ENCODE data around the gene RPS6KA4. TPM values are rescaled to one million over a fixed set of nuclear protein-coding genes. Genes with fewer than 3 reads are reported as not detected.

RPS6KA4 gene
- total RNA-seq, 1 donor = 39.4 TPM

- no peak overlapping the region for H3K4me2 ChIP-seq (ENCODE audit: insufficient read depth, low read length)
- no peaks in the 10 kb centered on the region for H3K79me2 ChIP-seq (ENCODE audit: insufficient read depth, low read length)
- no peaks in the 10 kb centered on the region for H3K9me3 ChIP-seq (ENCODE audit: low read depth, low read length)
- no peak overlapping the region for H2AFZ ChIP-seq (ENCODE audit: low read length)
- H3K27me3 ChIP-seq (ENCODE audit: insufficient read depth, low read length) = no peaks in the 10 kb centered on the region
- H3K4me3 ChIP-seq (ENCODE audit: insufficient read depth, low read length) = no peak overlapping the region
- no peaks in the 10 kb centered on the region for H4K20me1 ChIP-seq (ENCODE audit: insufficient read depth, low read length)
- peaks cover 11% of the 10 kb centered on the region for H3K36me3 ChIP-seq (ENCODE audit: insufficient read depth, low read length)
- no peak overlapping the region for H3K27ac ChIP-seq (ENCODE audit: low read depth, low read length)
- DNase-seq (ENCODE audit: insufficient read length, low spot score, missing footprints) = peak; percentile 87
- TF ChIP-seq, protein P1, sequence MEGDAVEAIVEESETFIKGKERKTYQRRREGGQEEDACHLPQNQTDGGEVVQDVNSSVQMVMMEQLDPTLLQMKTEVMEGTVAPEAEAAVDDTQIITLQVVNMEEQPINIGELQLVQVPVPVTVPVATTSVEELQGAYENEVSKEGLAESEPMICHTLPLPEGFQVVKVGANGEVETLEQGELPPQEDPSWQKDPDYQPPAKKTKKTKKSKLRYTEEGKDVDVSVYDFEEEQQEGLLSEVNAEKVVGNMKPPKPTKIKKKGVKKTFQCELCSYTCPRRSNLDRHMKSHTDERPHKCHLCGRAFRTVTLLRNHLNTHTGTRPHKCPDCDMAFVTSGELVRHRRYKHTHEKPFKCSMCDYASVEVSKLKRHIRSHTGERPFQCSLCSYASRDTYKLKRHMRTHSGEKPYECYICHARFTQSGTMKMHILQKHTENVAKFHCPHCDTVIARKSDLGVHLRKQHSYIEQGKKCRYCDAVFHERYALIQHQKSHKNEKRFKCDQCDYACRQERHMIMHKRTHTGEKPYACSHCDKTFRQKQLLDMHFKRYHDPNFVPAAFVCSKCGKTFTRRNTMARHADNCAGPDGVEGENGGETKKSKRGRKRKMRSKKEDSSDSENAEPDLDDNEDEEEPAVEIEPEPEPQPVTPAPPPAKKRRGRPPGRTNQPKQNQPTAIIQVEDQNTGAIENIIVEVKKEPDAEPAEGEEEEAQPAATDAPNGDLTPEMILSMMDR (IDR thresholded peaks at IDR 0.05; ENCODE audit: extremely low read depth, low read depth, low read length) = no peak
- H3K4me1 ChIP-seq (ENCODE audit: insufficient read depth, low read length) = no peaks in the 10 kb centered on the region
Measured at GRCh38 chr11:64372802-64373597, 14.0 kb downstream of the RPS6KA4 start.

GRCh38 chr11:64373598-64373974 is 14.6 kb downstream of the RPS6KA4 start:
- Histone ChIP-seq H3K9me3 (ENCODE audit: low read depth, low read length) (no peaks in the 10 kb centered on the region), H3K4me3 (ENCODE audit: insufficient read depth, low read length) (no peak overlapping the region), H3K27me3 (ENCODE audit: insufficient read depth, low read length) (no peaks in the 10 kb centered on the region), H3K4me2 (ENCODE audit: insufficient read depth, low read length) (no peak overlapping the region), H3K79me2 (ENCODE audit: insufficient read depth, low read length) (no peaks in the 10 kb centered on the region), H3K4me1 (ENCODE audit: insufficient read depth, low read length) (peaks cover 5% of the 10 kb centered on the region), H3K27ac (ENCODE audit: low read depth, low read length) (no peak overlapping the region), H4K20me1 (ENCODE audit: insufficient read depth, low read length) (no peaks in the 10 kb centered on the region), H3K36me3 (ENCODE audit: insufficient read depth, low read length) (peaks cover 8% of the 10 kb centered on the region), H2AFZ (ENCODE audit: low read length) (no peak overlapping the region)
- DNase-seq (ENCODE audit: insufficient read length, low spot score, missing footprints) = peak; percentile 73
- TF ChIP-seq, protein P1 (IDR thresholded peaks at IDR 0.05; ENCODE audit: extremely low read depth, low read depth, low read length) = no peak

DNA sequence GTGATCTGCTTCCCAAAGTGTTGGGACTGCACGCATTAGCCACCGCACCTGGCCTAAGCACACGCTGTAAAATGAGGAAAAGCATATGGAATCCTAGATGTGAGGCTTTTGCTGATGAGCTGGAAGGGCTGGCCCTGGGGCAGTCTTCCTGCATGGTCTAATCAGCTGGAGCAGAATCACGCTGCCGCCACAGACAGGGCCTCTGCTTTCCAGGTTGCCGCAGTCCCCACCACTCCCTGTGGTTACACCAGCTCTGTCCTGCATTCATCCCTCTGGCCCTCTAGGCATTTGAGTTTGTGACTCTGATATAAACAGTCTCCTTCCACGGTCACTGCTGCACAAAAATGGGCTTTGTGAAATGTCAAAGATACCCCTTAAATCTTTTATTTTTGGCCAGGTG is 17.1 kb downstream of the RPS6KA4 start:
- H3K27ac ChIP-seq (ENCODE audit: low read depth, low read length) = no peak overlapping the region
- H4K20me1 ChIP-seq (ENCODE audit: insufficient read depth, low read length) = no peaks in the 10 kb centered on the region
- no peaks in the 10 kb centered on the region for H3K27me3 ChIP-seq (ENCODE audit: insufficient read depth, low read length)
- no peak overlapping the region for H3K4me3 ChIP-seq (ENCODE audit: insufficient read depth, low read length)
- TF ChIP-seq, protein P1 (IDR thresholded peaks at IDR 0.05; ENCODE audit: extremely low read depth, low read depth, low read length) = no peak
- H3K79me2 ChIP-seq (ENCODE audit: insufficient read depth, low read length) = no peaks in the 10 kb centered on the region
- H3K36me3 ChIP-seq (ENCODE audit: insufficient read depth, low read length) = no peaks in the 10 kb centered on the region
- DNase-seq (ENCODE audit: insufficient read length, low spot score, missing footprints) = peak; percentile 32
- H3K4me1 ChIP-seq (ENCODE audit: insufficient read depth, low read length) = peaks cover 8% of the 10 kb centered on the region
- H3K9me3 ChIP-seq (ENCODE audit: low read depth, low read length) = no peaks in the 10 kb centered on the region
- no peak overlapping the region for H3K4me2 ChIP-seq (ENCODE audit: insufficient read depth, low read length)
- no peak overlapping the region for H2AFZ ChIP-seq (ENCODE audit: low read length)

GRCh38 chr11:64378335-64378880 is 19.4 kb downstream of the RPS6KA4 start:
- no peaks in the 10 kb centered on the region for H3K36me3 ChIP-seq (ENCODE audit: insufficient read depth, low read length)
- H3K27me3 ChIP-seq (ENCODE audit: insufficient read depth, low read length) = no peaks in the 10 kb centered on the region
- peak overlapping the region; percentile 68 for H3K4me2 ChIP-seq (ENCODE audit: insufficient read depth, low read length)
- H3K27ac ChIP-seq (ENCODE audit: low read depth, low read length) = no peak overlapping the region
- H4K20me1 ChIP-seq (ENCODE audit: insufficient read depth, low read length) = no peaks in the 10 kb centered on the region
- no peaks in the 10 kb centered on the region for H3K9me3 ChIP-seq (ENCODE audit: low read depth, low read length)
- peak overlapping the region; percentile 61 for H2AFZ ChIP-seq (ENCODE audit: low read length)
- TF ChIP-seq, protein P1 (IDR thresholded peaks at IDR 0.05; ENCODE audit: extremely low read depth, low read depth, low read length) = no peak
- DNase-seq (ENCODE audit: insufficient read length, low spot score, missing footprints) = peak; percentile 95
- H3K79me2 ChIP-seq (ENCODE audit: insufficient read depth, low read length) = no peaks in the 10 kb centered on the region
- H3K4me1 ChIP-seq (ENCODE audit: insufficient read depth, low read length) = peaks cover 8% of the 10 kb centered on the region
- H3K4me3 ChIP-seq (ENCODE audit: insufficient read depth, low read length) = peak overlapping the region; percentile 39

All from osteoblast (primary cell).